ENCODE measurements around the gene DGLUCY.
"Not testable (repeated sequence)": the region's sequence is repeated elsewhere in the genome, so short reads cannot be mapped to it uniquely, and the experiment has no call there.

The DGLUCY gene

DNA sequence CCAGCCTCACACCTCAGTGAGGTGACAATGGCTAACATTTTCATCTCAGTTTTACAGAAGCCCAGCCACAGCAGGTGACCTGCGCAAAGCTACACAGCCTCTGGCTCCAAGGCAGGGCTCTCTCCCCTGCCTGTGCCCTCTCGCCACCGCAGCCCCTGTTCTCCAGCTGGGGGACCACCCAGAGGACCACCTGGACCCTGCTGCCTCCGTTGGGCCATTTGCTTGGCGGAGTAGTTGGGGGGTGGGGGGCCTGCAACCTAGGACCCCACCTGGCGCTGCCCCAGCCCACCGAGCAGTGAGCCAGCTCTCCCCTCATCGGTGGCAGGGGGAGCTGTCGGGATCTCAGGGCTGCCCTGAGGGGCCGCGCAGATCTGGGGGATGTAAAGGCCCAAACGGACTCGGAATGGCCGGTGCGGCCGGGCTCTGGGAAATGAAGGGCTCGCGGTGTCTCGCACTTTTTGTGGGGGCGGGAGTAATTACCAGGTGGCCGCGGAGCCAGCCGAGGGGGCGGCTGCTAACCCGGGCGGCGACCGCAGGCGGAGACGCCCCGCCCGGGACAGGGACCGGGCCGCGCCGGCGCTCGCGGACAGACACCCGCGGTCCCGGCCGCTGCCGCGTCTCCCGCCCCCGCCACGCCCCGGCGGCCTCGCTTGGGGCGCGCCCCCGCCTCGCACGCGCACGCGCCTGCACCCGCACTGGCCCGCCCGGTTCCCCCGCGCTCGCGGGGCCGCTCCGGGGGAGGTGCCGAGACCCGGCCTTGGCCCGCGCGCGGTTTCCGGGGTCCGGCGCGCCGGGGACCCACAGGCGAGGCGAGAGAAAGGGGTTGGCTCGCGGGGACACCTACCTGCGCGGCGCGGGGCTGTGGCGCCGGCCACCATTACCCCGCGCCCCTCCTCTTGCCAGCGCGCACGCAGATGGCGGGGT is 139.3 kb downstream of the DGLUCY start:
- DNase-seq (ENCODE audit: extremely low spot score, insufficient read length, low read depth), result no peak
- peak; percentile 21 for FAIRE-seq

GRCh38 chr14:91253795-91254323 is 140.0 kb downstream of the DGLUCY start:
- DNase-seq (ENCODE audit: extremely low spot score, insufficient read length, low read depth), result no peak
- FAIRE-seq, result no peak

- FAIRE-seq, result peak; percentile 62
- DNase-seq (ENCODE audit: extremely low spot score, insufficient read length, low read depth), result no peak
Measured at GRCh38 chr14:91254461-91254860, 140.6 kb downstream of the DGLUCY start.

- DNase-seq (ENCODE audit: extremely low spot score, insufficient read length, low read depth), result no peak
- FAIRE-seq, result no peak
Measured at GRCh38 chr14:91255026-91255695, 141.3 kb downstream of the DGLUCY start.

DNA sequence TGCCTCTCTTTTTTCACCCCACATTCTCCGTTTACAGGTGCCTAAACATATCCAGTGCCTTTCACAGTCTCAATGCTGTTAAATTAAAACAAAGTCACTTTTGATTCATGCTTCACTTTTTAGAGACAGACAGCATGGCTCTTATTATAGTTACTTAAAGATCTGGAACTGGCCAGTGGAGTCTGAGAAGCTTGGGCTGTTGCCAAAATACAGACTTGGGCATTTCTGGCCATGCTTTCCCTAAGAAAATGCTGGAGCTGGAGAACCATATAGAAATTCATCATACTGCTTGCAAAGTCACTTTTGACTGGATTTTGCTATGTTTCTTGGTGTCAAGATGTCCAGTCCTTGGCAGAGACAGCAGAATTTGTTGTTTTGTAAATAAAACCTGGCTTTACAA is 142.8 kb downstream of the DGLUCY start:
- no peak for DNase-seq (ENCODE audit: extremely low spot score, insufficient read length, low read depth)
- no peak for FAIRE-seq

DNA sequence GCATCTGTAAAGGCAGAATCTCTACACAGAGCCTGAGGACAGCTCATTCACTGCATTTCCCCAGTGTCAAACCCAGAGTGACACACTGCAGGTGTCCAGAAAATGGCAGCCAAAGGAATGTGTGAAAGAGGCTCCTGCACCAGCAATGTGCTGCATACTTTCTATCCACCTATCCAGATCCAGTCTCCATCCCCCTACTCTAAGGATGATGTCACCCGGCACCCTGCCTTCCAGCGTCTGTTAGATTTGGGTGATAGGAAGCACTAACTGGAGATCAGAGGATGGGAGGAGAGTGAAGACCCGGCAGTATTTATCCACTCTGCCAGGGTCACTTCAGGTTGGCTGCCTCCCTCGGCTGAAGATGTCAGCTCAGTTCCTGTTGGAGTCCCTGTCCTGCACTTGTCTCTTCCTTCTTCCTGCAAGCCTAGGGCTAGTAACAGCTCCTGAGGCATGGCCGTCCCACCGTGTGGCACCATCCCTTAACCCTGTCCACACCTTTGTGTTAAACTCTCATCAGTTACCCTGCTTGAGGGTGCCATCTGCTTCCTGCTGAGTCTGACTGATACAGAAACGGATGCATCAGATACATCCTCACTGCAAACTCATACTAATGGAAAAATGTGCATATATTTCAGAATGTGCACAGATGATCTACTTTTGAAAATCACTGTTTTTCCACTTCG is 143.6 kb downstream of the DGLUCY start:
- FAIRE-seq, result no peak
- no peak for DNase-seq (ENCODE audit: extremely low spot score, insufficient read length, low read depth)

DNA sequence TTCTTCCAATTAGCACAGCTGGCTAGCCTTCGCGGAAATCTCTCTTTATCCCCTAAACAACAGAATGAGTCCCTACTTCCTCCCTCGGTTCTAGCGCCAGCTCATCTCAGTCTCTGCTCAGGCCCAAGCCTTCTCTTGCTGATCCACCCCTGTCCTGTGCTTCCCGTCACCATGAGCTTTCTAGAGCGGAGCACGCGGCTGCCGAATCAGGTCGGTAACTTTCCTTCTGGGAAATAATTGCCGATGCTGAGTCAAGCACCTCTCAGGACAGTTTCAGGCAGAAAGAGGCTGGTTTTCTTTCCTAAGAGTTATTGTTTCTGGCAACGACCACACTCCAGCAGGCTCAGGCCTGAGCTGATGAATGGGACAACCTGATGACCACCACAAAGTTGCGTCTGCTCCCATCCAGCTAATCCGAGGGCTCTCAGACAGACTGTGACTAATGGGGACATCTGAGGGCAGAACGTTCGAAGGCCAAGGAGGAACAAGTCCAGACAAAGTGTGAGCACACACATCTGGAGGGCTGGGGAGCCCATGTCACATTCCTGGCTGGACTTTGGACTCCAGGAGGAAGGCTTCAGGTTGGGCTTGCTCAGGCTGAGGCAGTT is 144.2 kb downstream of the DGLUCY start:
- FAIRE-seq, result no peak
- DNase-seq (ENCODE audit: extremely low spot score, insufficient read length, low read depth), result no peak

DNA sequence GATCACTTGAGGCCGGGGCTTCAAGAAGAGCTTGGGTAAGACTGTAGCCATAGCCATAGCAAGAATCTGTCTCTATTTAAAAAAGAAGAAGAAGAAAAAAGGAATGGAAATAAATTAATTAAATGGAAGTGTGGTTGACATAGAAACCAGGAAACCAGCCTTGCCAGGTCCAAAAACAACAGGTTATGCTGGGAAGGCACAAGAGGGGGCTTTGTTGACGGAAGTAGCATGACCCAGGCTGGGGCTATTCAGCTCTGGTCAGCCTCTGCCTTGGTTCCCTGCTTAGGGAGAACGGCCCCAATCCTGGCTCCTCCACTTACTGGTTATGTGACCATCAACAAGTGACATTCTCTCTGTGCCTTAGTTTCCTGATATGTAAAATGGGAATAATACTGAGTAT is 145.0 kb downstream of the DGLUCY start:
- no peak for FAIRE-seq

DNA sequence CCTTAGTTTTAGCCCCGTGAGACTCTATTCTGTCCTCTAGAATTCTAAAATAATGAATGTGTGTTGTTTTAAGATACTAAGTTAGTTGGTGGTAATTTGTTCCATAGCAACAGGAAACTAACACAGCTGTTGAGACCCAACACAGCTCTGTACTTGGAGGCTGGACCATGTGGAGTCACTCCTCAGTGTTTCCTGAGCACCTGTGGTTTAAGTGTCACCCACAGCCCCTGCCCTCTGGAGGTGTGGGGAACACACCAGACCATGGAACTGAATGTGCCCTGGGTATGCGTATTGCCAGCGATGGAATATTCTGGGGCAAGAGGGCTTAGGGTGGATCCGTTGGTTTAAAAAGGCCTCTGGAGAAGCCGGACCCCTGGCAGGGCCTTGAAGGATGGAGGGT is 147.2 kb downstream of the DGLUCY start:
- DNase-seq (ENCODE audit: extremely low spot score, insufficient read length, low read depth), result no peak
- no peak for FAIRE-seq

More for the DNA sequence above, 145.0 kb downstream of the DGLUCY start:
- no peak for DNase-seq (ENCODE audit: extremely low spot score, insufficient read length, low read depth)

- FAIRE-seq (no peak), DNase-seq (ENCODE audit: extremely low spot score, insufficient read length, low read depth) (no peak)
Measured at GRCh38 chr14:91261986-91262549, 148.2 kb downstream of the DGLUCY start.

- FAIRE-seq (no peak), DNase-seq (ENCODE audit: extremely low spot score, insufficient read length, low read depth) (no peak)
Measured at GRCh38 chr14:91263329-91263728, 149.5 kb downstream of the DGLUCY start.

- DNase-seq (ENCODE audit: extremely low spot score, insufficient read length, low read depth) (no peak), FAIRE-seq (no peak)
Measured at GRCh38 chr14:91264151-91265150, 150.6 kb downstream of the DGLUCY start.

GRCh38 chr14:91265404-91265803 is 151.5 kb downstream of the DGLUCY start:
- no peak for FAIRE-seq
- DNase-seq (ENCODE audit: extremely low spot score, insufficient read length, low read depth), result no peak

- not testable (repeated sequence) for FAIRE-seq; DNase-seq (ENCODE audit: extremely low spot score, insufficient read length, low read depth)
Measured at GRCh38 chr14:91266276-91266675, 152.4 kb downstream of the DGLUCY start.

DNA sequence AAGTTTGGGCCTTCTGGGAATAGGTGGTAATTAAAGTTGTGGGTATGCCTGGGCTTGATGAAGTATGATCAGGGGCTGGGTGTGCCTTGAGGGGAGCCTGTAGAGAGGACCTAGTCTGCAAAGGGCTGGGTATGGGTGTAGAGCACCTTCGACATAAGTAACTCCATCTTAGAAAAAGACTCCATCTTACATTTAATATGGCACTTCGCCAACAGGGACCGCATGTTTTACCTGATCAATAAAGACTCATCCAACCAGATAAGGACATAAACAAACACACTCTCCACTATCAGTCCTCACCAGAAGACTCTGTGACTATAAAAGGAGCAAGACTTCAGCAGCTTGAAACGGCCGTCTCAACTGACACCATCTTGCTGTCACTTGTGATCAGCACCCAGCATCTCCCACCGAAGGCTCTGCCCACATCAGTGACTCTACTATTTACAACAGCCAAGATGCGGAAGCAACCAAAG is 154.1 kb downstream of the DGLUCY start:
- FAIRE-seq, result no peak
- no peak for DNase-seq (ENCODE audit: extremely low spot score, insufficient read length, low read depth)

DNA sequence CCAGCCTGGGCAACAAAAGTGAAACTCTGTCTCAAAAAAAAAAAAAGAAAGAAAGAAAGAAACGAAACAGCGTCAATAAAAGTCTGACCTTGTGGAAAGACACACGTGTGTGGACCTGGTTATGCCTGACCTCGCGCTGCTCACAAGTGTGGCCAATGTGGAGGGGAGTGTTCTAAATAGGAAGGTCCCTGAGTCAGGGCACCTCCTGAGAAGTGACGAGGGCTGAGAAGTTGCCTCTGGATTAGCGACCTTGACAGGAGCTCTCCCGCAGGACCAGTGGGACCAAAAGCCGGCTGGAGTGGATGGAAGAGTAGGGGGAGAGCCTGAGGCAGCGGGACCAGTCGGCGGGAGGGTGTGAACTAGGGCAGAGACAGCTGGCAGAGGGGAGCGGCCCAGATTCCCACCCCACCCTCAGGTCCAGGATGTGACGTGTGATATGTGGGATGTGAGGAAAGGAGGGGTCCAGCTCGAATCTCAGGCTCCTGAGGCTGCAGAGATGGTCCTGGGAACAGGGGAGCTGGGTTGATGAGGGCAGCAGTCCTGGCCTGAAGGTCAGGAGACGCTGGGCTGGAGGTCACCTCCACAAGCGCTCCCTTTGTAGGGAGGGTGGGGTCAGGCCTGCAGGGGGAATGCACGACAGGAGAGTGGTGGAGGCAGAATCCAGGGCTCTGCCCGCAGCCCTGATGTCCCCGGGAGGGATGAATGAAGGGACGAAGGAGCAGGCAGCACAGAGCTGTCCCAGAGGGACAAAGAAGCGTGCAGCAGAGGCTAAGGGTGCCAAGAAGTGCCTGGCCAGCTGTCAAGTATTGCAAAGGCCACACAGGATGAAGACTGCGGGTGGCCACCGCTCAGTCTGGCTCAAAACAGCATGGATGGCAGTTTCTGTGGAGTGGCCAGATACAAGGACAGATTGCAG is 155.5 kb downstream of the DGLUCY start:
- DNase-seq (ENCODE audit: extremely low spot score, insufficient read length, low read depth) (no peak), FAIRE-seq (no peak)

DNA sequence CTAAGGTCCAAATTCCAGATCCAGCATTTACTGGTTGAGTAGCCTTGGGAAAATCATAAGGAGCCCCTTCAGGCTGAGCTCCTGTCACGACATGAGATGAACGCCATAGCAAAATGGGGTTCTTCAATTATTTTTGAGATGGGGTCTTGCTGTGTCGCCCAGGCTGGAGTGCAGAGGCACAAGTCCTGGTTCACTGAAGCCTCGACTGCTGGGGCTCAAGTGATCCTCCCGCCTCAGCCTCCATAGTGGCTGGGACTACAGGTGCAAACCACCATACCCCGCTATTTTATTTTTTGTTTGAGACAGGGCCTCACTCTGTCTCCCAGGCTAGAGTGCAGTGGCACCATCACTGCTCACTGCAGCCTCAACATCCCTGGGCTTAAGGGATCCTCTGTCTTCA is 156.3 kb downstream of the DGLUCY start:
- FAIRE-seq (no peak), DNase-seq (ENCODE audit: extremely low spot score, insufficient read length, low read depth) (no peak)
